Measurements from ENCODE around the gene TMEM63A. TPM values are rescaled to one million over a fixed set of nuclear protein-coding genes. Genes with fewer than 3 reads are reported as not detected.
A peak's percentile ranks its signal among the peaks of the same experiment; 100 is the strongest.

The TMEM63A gene
- total RNA-seq, 5 donors from 2014 or later (not counting 1 experiment from before 2014, with no cell fraction given), result 332 to 473 (median 390) TPM

GRCh38 chr1:225847610-225848009, 34.6 kb downstream of the TMEM63A start:
- H3K4me1 Mint-ChIP-seq, result peaks cover 58 to 68% (median 60%) of the 10 kb centered on the region in 3 donors
- CTCF ChIA-PET, result interaction anchor here in 1 of 2 donors (1.0 kb wide), 1 partner anchor 34 kb away, joined by 5 read pairs; no protein-coding TSS in a partner anchor

GRCh38 chr1:225846331-225847310, 35.6 kb downstream of the TMEM63A start:
- Mint-ChIP-seq H3K9me3 (no peaks in the 10 kb centered on the region), H3K4me3 (no peak overlapping the region), H3K27me3 (no peaks in the 10 kb centered on the region), H3K27ac (peak overlapping the region; percentile 95 to 99), H3K36me3 (peaks cover 26% of the 10 kb centered on the region), H3K4me1 (peaks cover 57 to 63% (median 58%) of the 10 kb centered on the region in 3 donors)
- no peak for DNase-seq
- POLR2A ChIA-PET, result interaction anchor here in 1 of 2 donors (0.6 kb wide), 1 partner anchor 67 kb away, joined by 4 read pairs; no protein-coding TSS in a partner anchor
- Histone ChIP-seq H3K4me1 (ENCODE audit: control insufficient read depth in 1 of 2, extremely low read depth in 1 of 2, insufficient read depth in 2 of 2, low read length in 2 of 2) (peaks cover 16 to 64% of the 10 kb centered on the region in 2 experiments), H3K36me3 (ENCODE audit: control insufficient read depth in 2 of 2, extremely low read depth in 1 of 2, insufficient read depth in 1 of 2, low read length in 1 of 2) (peaks cover 14 to 53% of the 10 kb centered on the region in 2 donors), H3K4me3 (ENCODE audit: control insufficient read depth in 1 of 2, extremely low read depth in 1 of 2, low read length in 1 of 2) (no peak overlapping the region), H3K27me3 (replicated peaks in 1 of 2; ENCODE audit: control insufficient read depth in 2 of 2, extremely low read depth in 1 of 2, insufficient read depth in 2 of 2, low read length in 1 of 2) (peaks cover 0 to 2% of the 10 kb centered on the region in 2 experiments), H3K27ac (ENCODE audit: low read length) (no peak overlapping the region), H3K9me3 (no peaks in the 10 kb centered on the region)
- ATAC-seq (replicated peaks in 1 of 4), result no peak
- CTCF ChIA-PET, result interaction anchor here in 1 of 2 donors (0.7 kb wide), 1 partner anchor 372 kb away, joined by 3 read pairs; no protein-coding TSS in a partner anchor
- WGBS (ENCODE audit: insufficient coverage), result 100% methylated on average over 11 of the region's 20 CpGs

More at GRCh38 chr1:225847610-225848009, 34.6 kb downstream of the TMEM63A start:
- Histone ChIP-seq H3K27me3 (replicated peaks in 1 of 2; ENCODE audit: control insufficient read depth in 2 of 2, extremely low read depth in 1 of 2, insufficient read depth in 2 of 2, low read length in 1 of 2) (peaks cover 0 to 2% of the 10 kb centered on the region in 2 experiments), H3K36me3 (ENCODE audit: control insufficient read depth in 2 of 2, extremely low read depth in 1 of 2, insufficient read depth in 1 of 2, low read length in 1 of 2) (peaks cover 15 to 63% of the 10 kb centered on the region in 2 donors), H3K4me1 (ENCODE audit: control insufficient read depth in 1 of 2, extremely low read depth in 1 of 2, insufficient read depth in 2 of 2, low read length in 2 of 2) (peaks cover 16 to 66% of the 10 kb centered on the region in 2 experiments), H3K27ac (ENCODE audit: low read length) (peak overlapping the region; percentile 67), H3K9me3 (no peaks in the 10 kb centered on the region), H3K4me3 (ENCODE audit: control insufficient read depth in 1 of 2, extremely low read depth in 1 of 2, low read length in 1 of 2) (no peak overlapping the region)
- no peaks in the 10 kb centered on the region for H3K27me3 Mint-ChIP-seq
- no peak for ATAC-seq (replicated peaks in 1 of 4)
- POLR2A ChIA-PET, result interaction anchor here in 1 of 2 donors (0.5 to 1.0 kb wide), 2 partner anchors 35 to 70 kb away, joined by 4 to 5 read pairs; partner anchors contain the start of genes SRP9 and TMEM63A
- H3K9me3 Mint-ChIP-seq, result no peaks in the 10 kb centered on the region
- DNase-seq, result no peak
- peak overlapping the region; percentile 95 to 99 for H3K27ac Mint-ChIP-seq
- WGBS (ENCODE audit: insufficient coverage), result 45% methylated on average over 2 of the region's 4 CpGs
- peak overlapping the region in 1 of 3 donors; percentile 56 for H3K4me3 Mint-ChIP-seq
- H3K36me3 Mint-ChIP-seq, result peaks cover 33% of the 10 kb centered on the region

- no peaks in the 10 kb centered on the region for H3K9me3 ChIP-seq
- ATAC-seq (replicated peaks in 1 of 4), result no peak
- H3K27ac ChIP-seq (ENCODE audit: low read length), result no peak overlapping the region
- H3K27me3 ChIP-seq (replicated peaks in 1 of 2; ENCODE audit: control insufficient read depth in 2 of 2, extremely low read depth in 1 of 2, insufficient read depth in 2 of 2, low read length in 1 of 2), result peaks cover 0 to 2% of the 10 kb centered on the region in 2 experiments
- no peak overlapping the region for H3K4me3 ChIP-seq (ENCODE audit: control insufficient read depth in 1 of 2, extremely low read depth in 1 of 2, low read length in 1 of 2)
- peaks cover 12 to 46% of the 10 kb centered on the region in 2 donors for H3K36me3 ChIP-seq (ENCODE audit: control insufficient read depth in 2 of 2, extremely low read depth in 1 of 2, insufficient read depth in 1 of 2, low read length in 1 of 2)
- no peaks in the 10 kb centered on the region for H3K27me3 Mint-ChIP-seq
- CTCF ChIA-PET, result interaction anchor here in 1 of 2 donors (0.7 kb wide), 1 partner anchor 371 kb away, joined by 3 read pairs; no protein-coding TSS in a partner anchor
- no peaks in the 10 kb centered on the region for H3K9me3 Mint-ChIP-seq
- H3K27ac Mint-ChIP-seq, result peak overlapping the region; percentile 11 to 99
- 90% methylated on average over 9 of the region's 13 CpGs for WGBS (ENCODE audit: insufficient coverage)
- H3K4me1 Mint-ChIP-seq, result peaks cover 57 to 61% (median 58%) of the 10 kb centered on the region in 3 donors
- POLR2A ChIA-PET, result no interaction called here
- peaks cover 16 to 60% of the 10 kb centered on the region in 2 experiments for H3K4me1 ChIP-seq (ENCODE audit: control insufficient read depth in 1 of 2, extremely low read depth in 1 of 2, insufficient read depth in 2 of 2, low read length in 2 of 2)
- DNase-seq, result peak in 16 of 35 experiments; percentile 5 to 49 (median 25)
- H3K36me3 Mint-ChIP-seq, result peaks cover 22% of the 10 kb centered on the region
- no peak overlapping the region for H3K4me3 Mint-ChIP-seq
These were observed 36.5 kb downstream of the TMEM63A start for GRCh38 chr1:225845571-225846259.

DNA sequence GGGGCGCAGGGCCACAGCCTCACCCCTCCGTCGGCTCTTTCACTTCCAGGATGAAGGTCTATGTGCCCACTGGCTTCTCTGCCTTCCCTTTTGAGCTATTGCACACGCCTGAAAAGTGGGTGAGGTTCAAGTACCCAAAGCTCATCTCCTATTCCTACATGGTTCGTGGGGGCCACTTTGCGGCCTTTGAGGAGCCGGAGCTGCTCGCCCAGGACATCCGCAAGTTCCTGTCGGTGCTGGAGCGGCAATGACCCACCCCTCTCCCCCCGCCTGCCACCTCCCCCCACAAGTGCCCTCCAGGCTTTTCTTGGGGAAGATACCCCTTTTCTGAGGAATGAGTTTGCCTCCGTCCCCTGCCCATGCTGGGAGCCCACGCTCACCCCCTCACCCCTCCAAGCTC, 37.1 kb downstream of the TMEM63A start:
- H3K27ac ChIP-seq (ENCODE audit: low read length), result no peak overlapping the region
- no peak overlapping the region for H3K4me3 Mint-ChIP-seq
- H3K9me3 Mint-ChIP-seq, result no peaks in the 10 kb centered on the region
- peaks cover 12 to 39% of the 10 kb centered on the region in 2 donors for H3K36me3 ChIP-seq (ENCODE audit: control insufficient read depth in 2 of 2, extremely low read depth in 1 of 2, insufficient read depth in 1 of 2, low read length in 1 of 2)
- H3K36me3 Mint-ChIP-seq, result peaks cover 19% of the 10 kb centered on the region
- H3K4me1 ChIP-seq (ENCODE audit: control insufficient read depth in 1 of 2, extremely low read depth in 1 of 2, insufficient read depth in 2 of 2, low read length in 2 of 2), result peaks cover 16 to 56% of the 10 kb centered on the region in 2 experiments
- peaks cover 58 to 59% (median 58%) of the 10 kb centered on the region in 3 donors for H3K4me1 Mint-ChIP-seq
- no peak overlapping the region for H3K4me3 ChIP-seq (ENCODE audit: control insufficient read depth in 1 of 2, extremely low read depth in 1 of 2, low read length in 1 of 2)
- peaks cover 0 to 2% of the 10 kb centered on the region in 2 experiments for H3K27me3 ChIP-seq (replicated peaks in 1 of 2; ENCODE audit: control insufficient read depth in 2 of 2, extremely low read depth in 1 of 2, insufficient read depth in 2 of 2, low read length in 1 of 2)
- DNase-seq (no peak), ATAC-seq (replicated peaks in 1 of 4) (no peak)
- H3K27me3 Mint-ChIP-seq, result no peaks in the 10 kb centered on the region
- ChIA-PET POLR2A (no interaction called here), CTCF (no interaction called here)
- 92% methylated on average over 8 of the region's 14 CpGs for WGBS (ENCODE audit: insufficient coverage)
- no peaks in the 10 kb centered on the region for H3K9me3 ChIP-seq
- H3K27ac Mint-ChIP-seq, result peak overlapping the region in 1 of 2 donors; percentile 44

- DNase-seq (no peak), ATAC-seq (replicated peaks in 1 of 4) (no peak)
- Histone ChIP-seq H3K4me3 (ENCODE audit: control insufficient read depth in 1 of 2, extremely low read depth in 1 of 2, low read length in 1 of 2) (no peak overlapping the region), H3K4me1 (ENCODE audit: control insufficient read depth in 1 of 2, extremely low read depth in 1 of 2, insufficient read depth in 2 of 2, low read length in 2 of 2) (peaks cover 13 to 56% of the 10 kb centered on the region in 2 experiments), H3K27ac (ENCODE audit: low read length) (no peak overlapping the region), H3K27me3 (replicated peaks in 1 of 2; ENCODE audit: control insufficient read depth in 2 of 2, extremely low read depth in 1 of 2, insufficient read depth in 2 of 2, low read length in 1 of 2) (peaks cover 0 to 2% of the 10 kb centered on the region in 2 experiments), H3K9me3 (no peaks in the 10 kb centered on the region), H3K36me3 (ENCODE audit: control insufficient read depth in 2 of 2, extremely low read depth in 1 of 2, insufficient read depth in 1 of 2, low read length in 1 of 2) (peaks cover 12 to 34% of the 10 kb centered on the region in 2 donors)
- H3K9me3 Mint-ChIP-seq, result no peaks in the 10 kb centered on the region
- WGBS (ENCODE audit: insufficient coverage), result 89% methylated on average over 13 of the region's 18 CpGs
- no peak overlapping the region for H3K4me3 Mint-ChIP-seq
- H3K27ac Mint-ChIP-seq, result peak overlapping the region in 1 of 2 donors; percentile 75
- H3K27me3 Mint-ChIP-seq, result no peaks in the 10 kb centered on the region
- POLR2A ChIA-PET, result no interaction called here
- CTCF ChIA-PET, result interaction anchor here in 1 of 2 donors (0.5 kb wide), 1 partner anchor 276 kb away, joined by 3 read pairs; no protein-coding TSS in a partner anchor
- peaks cover 57 to 59% (median 58%) of the 10 kb centered on the region in 3 donors for H3K4me1 Mint-ChIP-seq
- peaks cover 13% of the 10 kb centered on the region for H3K36me3 Mint-ChIP-seq
These were observed 37.7 kb downstream of the TMEM63A start for GRCh38 chr1:225844236-225845061.
